H1 (cell line): ENCODE results near the gene B3GALNT1. TPM values are rescaled to one million over a fixed set of nuclear protein-coding genes. Genes with fewer than 3 reads are reported as not detected.

ENCODE experiments used
- CTCF ChIA-PET: fragments of 300-600 bp; sonication (Branson Sonifier 250); formaldehyde crosslinking; loops from one replicate; lab custom pipeline; 2021; ENCODE audit not compliant: partially characterized antibody; lab: Charles Lee
- POLR2A ChIA-PET: fragments of 300-600 bp; sonication (Branson Sonifier 250); formaldehyde crosslinking; loops from one replicate; lab custom pipeline; 2021; ENCODE audit warnings: inconsistent platforms; ENCODE audit not compliant: partially characterized antibody; lab: Charles Lee
- DNase-seq, 2 experiments: peaks; one replicate each; pipeline versions ENCODE4 v3.0.0 to v3.0.0-alpha.2; 2010 to 2022; ENCODE audit warnings: low spot score in 2 of 2, low read depth in 1 of 2, mixed read lengths in 1 of 2
- FAIRE-seq: peaks from 2 replicates; lab custom pipeline; 2011; peaks lifted over from hg19 to GRCh38; lab: Jason Lieb, UNC
- H2AFZ ChIP-seq: 2 replicates; pipeline ENCODE4 v1.8.1; 2012; ENCODE audit warnings: low read length, inconsistent platforms
- H2AK5ac ChIP-seq: 2 replicates; pipeline ENCODE4 v1.6.1; 2013; ENCODE audit warnings: low read depth, low read length
- H2BK120ac ChIP-seq: replicated peaks from 2 replicates; pipeline ENCODE3; 2013; ENCODE audit warnings: low read depth, low read length, inconsistent platforms
- H2BK12ac ChIP-seq: 2 replicates; pipeline ENCODE4 v1.6.1; 2013; ENCODE audit warnings: low read depth, low read length
- H2BK15ac ChIP-seq: 2 replicates; pipeline ENCODE4 v1.6.1; 2013; ENCODE audit warnings: low read length
- H2BK20ac ChIP-seq: 2 replicates; pipeline ENCODE4 v1.6.1; 2013; ENCODE audit warnings: low read length
- H2BK5ac ChIP-seq: 2 replicates; pipeline ENCODE4 v1.6.1; 2013; ENCODE audit warnings: low read depth, low read length
- H3K14ac ChIP-seq: 2 replicates; pipeline ENCODE4 v1.6.1; 2013; ENCODE audit warnings: inconsistent platforms; ENCODE audit not compliant: insufficient read length
- H3K18ac ChIP-seq: 2 replicates; pipeline ENCODE4 v1.6.1; 2013; ENCODE audit warnings: low read length; ENCODE audit errors: extremely low read depth
- H3K23ac ChIP-seq: 2 replicates; pipeline ENCODE4 v1.6.1; 2013; ENCODE audit warnings: inconsistent platforms; ENCODE audit not compliant: insufficient read length
- H3K23me2 ChIP-seq: 2 replicates; pipeline ENCODE4 v1.6.1; 2013; ENCODE audit warnings: low read depth, low read length
- H3K27ac ChIP-seq: 2 replicates; pipeline ENCODE4 v1.6.1; 2011; ENCODE audit warnings: low read depth, low read length, inconsistent platforms
- H3K27me3 ChIP-seq, 4 experiments: replicated peaks in 1 of 4; 1 replicate in 1 of 4; 2 replicates in 3 of 4; pipeline versions ENCODE4 v1.6.1 to v1.8.1; 2011 to 2013; ENCODE audit warnings: low read length in 3 of 4, mild to moderate bottlenecking in 3 of 4, inconsistent platforms in 2 of 4, mixed read lengths in 2 of 4, moderate library complexity in 1 of 4; ENCODE audit not compliant: control insufficient read depth in 3 of 4, insufficient read depth in 3 of 4; ENCODE audit errors: extremely low read depth in 1 of 4
- H3K36me3 ChIP-seq, 4 experiments: 2 replicates each; pipeline versions ENCODE4 v1.6.1 to v1.8.1; 2011 to 2013; ENCODE audit warnings: mild to moderate bottlenecking in 4 of 4, low read length in 3 of 4, moderate library complexity in 2 of 4, control low read depth in 1 of 4, inconsistent platforms in 1 of 4; ENCODE audit not compliant: insufficient read depth in 4 of 4, control insufficient read depth in 2 of 4
- H3K4ac ChIP-seq: replicated peaks from 2 replicates; pipeline ENCODE3; 2013; ENCODE audit warnings: low read length, low read depth, mixed read lengths, inconsistent platforms; ENCODE audit not compliant: insufficient read length
- H3K4me1 ChIP-seq, 4 experiments: replicated peaks in 1 of 4; 1 replicate in 1 of 4; 2 replicates in 3 of 4; pipeline versions ENCODE4 v1.6.1 to v1.8.1; 2011 to 2013; ENCODE audit warnings: low read length in 3 of 4, inconsistent platforms in 2 of 4, mixed read lengths in 1 of 4; ENCODE audit not compliant: insufficient read depth in 4 of 4, control insufficient read depth in 3 of 4
- H3K4me2 ChIP-seq, 2 experiments: 2 replicates each; pipeline versions ENCODE4 v1.6.1 to v1.8.1; 2011 to 2013; ENCODE audit warnings: low read depth in 2 of 2, low read length in 2 of 2, control low read depth in 1 of 2, inconsistent platforms in 1 of 2, mild to moderate bottlenecking in 1 of 2; ENCODE audit not compliant: insufficient read depth in 1 of 2
- H3K4me3 ChIP-seq, 4 experiments: fragments of 200-600, 300-600 bp in 1 of 4; sonication (generic), shearing (Covaris generic), sonication (Bioruptor Twin) in 1 of 4; 2 replicates each; pipeline versions ENCODE4 v1.5.1 to v1.8.1; 2011 to 2016; ENCODE audit warnings: low read length in 4 of 4, low read depth in 3 of 4, control low read depth in 2 of 4, inconsistent platforms in 2 of 4, mild to moderate bottlenecking in 2 of 4, mixed read lengths in 1 of 4, moderate library complexity in 1 of 4; ENCODE audit not compliant: insufficient read depth in 2 of 4; ENCODE audit errors: extremely low read depth in 1 of 4
- H3K56ac ChIP-seq: replicated peaks from 2 replicates; pipeline ENCODE3; 2013; ENCODE audit warnings: low read depth, mild to moderate bottlenecking, mixed read lengths, low read length, inconsistent platforms; ENCODE audit not compliant: insufficient read length
- H3K79me1 ChIP-seq: 2 replicates; pipeline ENCODE4 v1.6.1; 2013; ENCODE audit warnings: low read depth, low read length, control low read depth
- H3K79me2 ChIP-seq, 2 experiments: 2 replicates each; pipeline versions ENCODE4 v1.6.1 to v1.8.1; 2012 to 2013; ENCODE audit warnings: low read length in 2 of 2, mild to moderate bottlenecking in 2 of 2, inconsistent platforms in 1 of 2; ENCODE audit not compliant: insufficient read depth in 2 of 2, control insufficient read depth in 1 of 2
- H3K9ac ChIP-seq, 4 experiments: replicated peaks in 1 of 4; 1 replicate in 1 of 4; 2 replicates in 3 of 4; pipeline versions ENCODE4 v1.6.1 to v1.8.1; 2011 to 2013; ENCODE audit warnings: low read depth in 3 of 4, low read length in 3 of 4, control low read depth in 2 of 4, mild to moderate bottlenecking in 2 of 4, moderate library complexity in 2 of 4, inconsistent platforms in 1 of 4; ENCODE audit errors: extremely low read depth in 1 of 4
- H3K9me3 ChIP-seq, 2 experiments: 2 replicates each; pipeline versions ENCODE4 v1.6.1 to v1.8.1; 2012 to 2013; ENCODE audit warnings: mild to moderate bottlenecking in 2 of 2, moderate library complexity in 2 of 2, control low read depth in 1 of 2, inconsistent platforms in 1 of 2, low read depth in 1 of 2, low read length in 1 of 2, mixed read lengths in 1 of 2; ENCODE audit not compliant: insufficient read depth in 2 of 2
- H4K20me1 ChIP-seq, 2 experiments: replicated peaks in 1 of 2; 2 replicates each; pipeline versions ENCODE3 to v1.8.1; 2011 to 2013; ENCODE audit warnings: inconsistent platforms in 2 of 2, low read length in 2 of 2, mild to moderate bottlenecking in 1 of 2; ENCODE audit not compliant: insufficient read depth in 2 of 2, control insufficient read depth in 1 of 2
- H4K5ac ChIP-seq: 2 replicates; pipeline ENCODE4 v1.6.1; 2013; ENCODE audit warnings: low read length, low read depth, mixed read lengths, inconsistent platforms; ENCODE audit not compliant: insufficient read length
- H4K8ac ChIP-seq: 2 replicates; pipeline ENCODE4 v1.8.0; 2013; ENCODE audit warnings: mild to moderate bottlenecking, moderate library complexity, low read length, inconsistent platforms; ENCODE audit not compliant: insufficient read depth; ENCODE audit errors: extremely low read depth
- H4K91ac ChIP-seq: replicated peaks from 2 replicates; pipeline ENCODE3; 2013; ENCODE audit warnings: low read length, mixed read lengths, inconsistent platforms; ENCODE audit not compliant: insufficient read length
- EP300 ChIP-seq, 2 experiments: IDR thresholded peaks; 1 replicate in 1 of 2; 2 replicates in 1 of 2; pipeline ENCODE4 v1.6.1; 2011 to 2012; ENCODE audit warnings: low read depth in 2 of 2, low read length in 2 of 2, mild to moderate bottlenecking in 2 of 2, borderline replicate concordance in 1 of 2, inconsistent platforms in 1 of 2, moderate library complexity in 1 of 2
- TAF1 ChIP-seq: IDR thresholded peaks from 2 replicates; pipeline ENCODE4 v1.6.1; 2011; ENCODE audit warnings: mild to moderate bottlenecking, low read depth, low read length
- WGBS, 2 experiments: shearing (Covaris generic) in 1 of 2; methylation state at CpG; one replicate each; pipeline versions ENCODE4 v1.1.6 to v1.1.7; 2013 to 2015; ENCODE audit warnings: low lambda C conversion rate in 2 of 2, mixed read lengths in 2 of 2, inconsistent platforms in 1 of 2, low coverage in 1 of 2, missing lambda C conversion rate in 1 of 2; ENCODE audit not compliant: insufficient replicate concordance in 2 of 2, insufficient coverage in 1 of 2, insufficient read length in 1 of 2; ENCODE audit errors: extremely low coverage in 1 of 2, missing lambda C conversion rate in 1 of 2; 5-methylcytosine and 5-hydroxymethylcytosine counted together
- polyA plus RNA-seq, 7 experiments: library from polyadenylated mRNA; depleted of rRNA in 3 of 7; stranded (reverse) in 5 of 7; unstranded in 2 of 7; fragments of >200 nt in 5 of 7; fragments of 200-250 nt in 2 of 7; gene quantifications; 1 replicate in 5 of 7; 2 replicates in 1 of 7; 4 replicates in 1 of 7; pipeline versions ENCODE4 v1.2.1 to v1.2.3, GENCODE V29; 2011 to 2013; ENCODE audit warnings: missing spikeins in 2 of 7, mixed read lengths in 2 of 7
- total RNA-seq: library from RNA; stranded (reverse); fragmentation: NEBNext Ultra II Directional; extraction: Animal tissue kit (Norgen Biotek cat#: 25700); gene quantifications from 2 replicates; pipeline ENCODE4 v1.2.1, GENCODE V29; 2021

The B3GALNT1 gene
- total and polyA plus RNA-seq, 2 of the 8 experiments (the other 6 are each of a cell fraction or from before 2014, with no cell fraction given): 5.0 to 8.1 TPM

GRCh38 chr3:161072211-161072621 lies 32.9 kb downstream of the B3GALNT1 start:
- no peak overlapping the region for H4K5ac ChIP-seq
- no peaks in the 10 kb centered on the region for H3K79me1 ChIP-seq
- FAIRE-seq (no peak), DNase-seq (no peak)
- H3K79me2 ChIP-seq: no peaks in the 10 kb centered on the region
- H3K4me1 ChIP-seq: peaks cover 0 to 4% (median 0%) of the 10 kb centered on the region in 4 experiments; a peak in 1 of 7 replicates
- H4K8ac ChIP-seq: no peak overlapping the region
- no peaks in the 10 kb centered on the region for H3K27me3 ChIP-seq
- no peak overlapping the region for H2AFZ ChIP-seq
- POLR2A ChIA-PET: interaction anchor here (1.2 kb wide), 1 partner anchor 148 kb away, joined by 3 read pairs; no protein-coding TSS in a partner anchor
- no peak overlapping the region for H3K18ac ChIP-seq
- H2BK5ac ChIP-seq: no peak overlapping the region
- no peak overlapping the region for H2BK15ac ChIP-seq
- H4K91ac ChIP-seq: no peak overlapping the region
- no peak overlapping the region for H3K4me3 ChIP-seq
- no peak overlapping the region for H3K14ac ChIP-seq
- H4K20me1 ChIP-seq: no peaks in the 10 kb centered on the region
- H3K4ac ChIP-seq: no peak overlapping the region
- H2AK5ac ChIP-seq: no peak overlapping the region
- no peak overlapping the region for H3K23ac ChIP-seq
- no peak overlapping the region for H2BK12ac ChIP-seq
- H3K23me2 ChIP-seq: no peaks in the 10 kb centered on the region
- H3K56ac ChIP-seq: no peak overlapping the region
- no peak overlapping the region for H3K9ac ChIP-seq
- CTCF ChIA-PET: interaction anchor here (0.9 to 1.2 kb wide), 2 partner anchors 9 to 10 kb away, joined by 3 to 4 read pairs; no protein-coding TSS in a partner anchor
- H3K9me3 ChIP-seq: no peaks in the 10 kb centered on the region
- H3K4me2 ChIP-seq: no peak overlapping the region
- no peaks in the 10 kb centered on the region; a peak in 1 of 8 replicates for H3K36me3 ChIP-seq
- no peak overlapping the region for H2BK20ac ChIP-seq
- H2BK120ac ChIP-seq: no peak overlapping the region
- no peak overlapping the region for H3K27ac ChIP-seq
- TF ChIP-seq EP300 (IDR thresholded peaks at IDR 0.05; ENCODE audit: borderline replicate concordance in 1 of 2, low read depth in 2 of 2, low read length in 2 of 2) (no peak), TAF1 (no peak)
- TF ChIP-seq, all 59 proteins: peak for 0
- WGBS, 2 experiments: 96% methylated on average over 1 of the region's 1 CpG; no CpG with 5 or more reads in 1 of the 2 experiments
